DOHH2 (cell line): ENCODE measurements around the gene GLI2.

ENCODE experiments used
- CTCF ChIP-seq: fragments of 200-600 bp; sonication (generic); IDR thresholded peaks from one replicate; pipeline ENCODE4 v1.5.1; 2014; ENCODE audit warnings: antibody characterized with exemption, mild to moderate bottlenecking, low read depth, low read length; ENCODE audit not compliant: poor library complexity, severe bottlenecking
- EZH2phosphoT487 ChIP-seq: fragments of 200-600 bp; sonication (generic); IDR thresholded peaks from 2 replicates; pipeline ENCODE4 v1.6.1; 2017; ENCODE audit warnings: borderline replicate concordance, mild to moderate bottlenecking, antibody characterized with exemption, low read length, moderate library complexity, mixed read lengths

- TF ChIP-seq CTCF (no peak), EZH2phosphoT487 (no peak)
These were observed 43.0 kb upstream of the GLI2 start for GRCh38 chr2:120692691-120693090.
